Measurements from ENCODE around the gene RPIA.
"Not testable (repeated sequence)": the region's sequence is repeated elsewhere in the genome, so short reads cannot be mapped to it uniquely, and the experiment has no call there.

Gene RPIA

DNA sequence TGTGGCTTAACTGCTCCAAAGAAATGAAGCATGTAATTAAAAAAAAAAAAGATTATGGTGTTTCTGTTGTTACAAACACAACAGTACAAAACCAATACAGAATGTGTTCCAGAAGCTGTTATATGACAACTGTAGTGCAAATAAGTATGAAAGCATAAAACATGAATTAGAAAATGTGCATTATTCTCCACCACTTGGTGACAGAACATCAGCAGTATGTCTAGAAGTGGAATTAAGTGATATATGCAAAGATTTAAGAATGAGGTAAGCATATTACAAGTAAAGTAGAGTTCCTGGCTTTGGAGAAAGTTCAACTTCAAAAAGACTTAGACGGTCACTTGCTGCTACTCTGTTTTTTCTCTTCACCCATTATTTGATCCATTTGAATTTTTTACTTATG, 105.0 kb downstream of the RPIA start:
- not testable (repeated sequence) for DNase-seq

DNA sequence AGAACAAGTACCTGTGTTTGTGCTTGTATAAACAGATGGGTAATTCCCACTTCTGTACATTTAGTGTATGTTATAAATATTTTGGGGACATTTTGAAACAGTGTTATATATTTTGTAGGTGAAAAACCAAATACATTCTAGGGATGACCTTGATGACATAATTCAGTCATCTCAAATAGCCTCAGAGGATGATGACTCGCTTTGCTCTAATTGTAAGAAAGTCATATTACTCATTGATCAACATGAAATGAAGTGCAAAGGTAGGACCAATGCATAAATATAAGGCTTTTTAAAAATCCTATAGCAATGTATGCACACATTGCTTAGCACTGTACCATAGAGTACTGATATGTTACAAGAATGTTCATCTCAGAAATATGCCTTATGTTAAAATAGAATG, 105.7 kb downstream of the RPIA start:
- not testable (repeated sequence) for DNase-seq

All from activated CD4-positive, alpha-beta T cell treated with anti-CD3 and anti-CD28 coated beads for 4 hours (primary cell).